Measurements from ENCODE around the gene FLNB. TPM values are rescaled to one million over a fixed set of nuclear protein-coding genes. Genes with fewer than 3 reads are reported as not detected.

Gene FLNB
- polyA plus RNA-seq, 4 donors: 162 to 186 (median 171) TPM

DNA sequence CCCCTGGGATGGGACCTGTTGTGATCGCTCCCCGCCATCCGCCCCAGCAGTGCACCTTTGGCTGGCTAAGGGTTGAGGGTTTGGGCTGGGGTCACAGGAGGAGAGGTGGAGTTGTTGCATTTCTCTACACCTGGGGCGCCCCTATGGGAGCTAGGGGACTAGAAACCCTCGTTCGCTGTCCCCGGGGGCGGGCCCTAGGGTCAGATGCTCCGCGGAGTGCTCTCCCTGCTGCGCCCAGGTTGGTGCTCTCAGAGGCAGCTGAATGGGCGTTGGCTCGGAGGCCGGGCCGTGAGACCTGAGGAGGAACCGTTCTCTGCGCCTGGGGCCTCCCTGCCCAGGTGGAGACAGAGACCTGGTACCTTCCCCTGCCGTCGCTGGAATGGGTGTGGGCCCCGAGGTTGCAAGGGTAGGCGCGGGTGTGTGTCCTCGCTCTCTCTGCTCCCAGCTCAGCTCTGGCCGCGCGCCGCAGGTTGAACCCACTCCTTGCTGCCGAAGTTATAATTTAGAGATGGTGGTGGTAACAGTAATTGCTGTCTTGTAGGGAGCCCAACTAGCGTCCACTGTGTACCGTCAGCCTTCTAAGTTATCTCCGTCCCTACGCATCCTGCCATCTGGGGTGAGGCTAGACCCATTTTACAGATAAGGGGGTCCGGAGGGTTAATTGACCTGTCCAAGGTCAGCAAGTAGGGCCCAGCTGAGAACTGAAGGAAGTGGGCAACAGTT lies 965 bp downstream of the FLNB start:
- DNase-seq (ENCODE audit: low read depth in 4 of 4, low spot score in 2 of 4): no peak

DNA sequence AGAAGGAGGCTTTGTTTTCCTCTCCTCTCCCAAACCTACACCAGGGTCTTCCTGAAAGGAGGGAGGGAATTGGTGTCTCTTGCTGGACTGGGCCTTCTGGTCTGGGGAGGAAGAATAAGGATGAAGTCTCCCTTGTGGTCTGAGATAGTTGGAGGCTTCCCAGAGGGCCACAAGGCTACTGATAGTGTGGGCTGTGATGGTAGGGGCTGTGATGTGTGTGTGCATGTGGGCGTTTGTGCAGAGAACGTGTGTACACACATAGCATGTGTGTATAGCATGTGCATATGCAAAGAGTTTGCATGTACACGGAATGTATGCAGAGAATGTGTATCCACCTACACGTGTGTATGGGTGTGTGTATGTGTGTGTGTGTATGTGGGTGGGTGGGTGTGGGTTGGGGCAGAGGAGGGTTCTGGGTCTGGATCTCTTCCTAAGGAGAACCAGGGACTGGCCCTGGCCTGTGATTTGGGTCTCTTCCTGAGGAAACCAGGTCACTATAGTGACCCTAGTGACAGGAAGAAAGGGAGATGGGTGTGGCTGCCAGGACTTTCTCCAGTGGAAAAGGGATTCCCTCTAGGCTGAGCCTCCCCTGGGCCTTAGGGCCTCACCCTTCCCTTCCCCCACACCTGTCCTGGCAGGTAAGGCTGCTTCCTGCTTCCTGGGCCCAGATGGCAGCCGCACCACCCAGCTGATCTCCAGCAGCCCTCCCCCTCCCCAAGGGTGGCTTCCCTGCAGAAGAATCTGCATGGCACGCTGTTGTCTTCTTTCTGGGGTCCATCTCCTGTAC lies 1.7 kb downstream of the FLNB start:
- DNase-seq (ENCODE audit: low read depth in 4 of 4, low spot score in 2 of 4): no peak

DNA sequence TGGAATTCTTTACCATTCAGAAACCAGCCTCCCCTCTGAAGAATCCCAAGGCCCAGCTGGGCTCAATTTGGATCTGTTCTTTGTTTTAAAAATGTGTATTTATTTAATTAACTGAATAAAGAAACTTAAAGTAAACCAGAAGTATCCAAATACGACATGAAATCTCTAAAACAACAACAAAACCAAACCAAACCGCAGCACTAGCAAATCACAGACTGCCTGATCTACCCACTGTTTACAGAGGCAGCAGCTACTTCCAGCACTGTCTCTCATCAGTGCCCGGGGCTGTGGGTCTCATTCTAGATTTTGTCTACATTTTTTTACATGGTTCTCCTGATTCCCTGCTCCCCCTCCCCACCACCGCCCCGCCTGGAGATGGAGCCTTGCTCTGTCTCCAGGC lies 2.3 kb downstream of the FLNB start:
- DNase-seq (ENCODE audit: low read depth in 4 of 4, low spot score in 2 of 4): no peak

DNA sequence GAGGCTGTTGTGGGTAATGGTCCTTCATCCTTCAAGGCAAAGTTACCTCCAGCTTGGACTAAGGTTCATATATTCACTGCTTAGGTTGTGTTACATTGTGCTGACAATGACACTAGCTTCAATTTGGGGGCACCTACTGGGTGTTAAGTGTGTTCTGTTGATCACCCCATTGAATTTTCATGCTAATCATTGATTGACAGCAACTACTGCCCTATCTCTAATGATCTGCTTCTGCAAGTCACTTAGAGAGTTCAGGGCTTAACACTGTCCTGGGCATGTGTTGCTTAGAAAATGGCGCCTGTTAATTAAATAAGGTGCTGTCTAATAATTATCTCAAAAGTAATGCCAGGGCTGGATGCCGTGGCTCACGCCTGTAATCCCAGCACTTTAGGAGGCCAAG lies 3.4 kb downstream of the FLNB start:
- DNase-seq (ENCODE audit: low read depth in 4 of 4, low spot score in 2 of 4): no peak

DNA sequence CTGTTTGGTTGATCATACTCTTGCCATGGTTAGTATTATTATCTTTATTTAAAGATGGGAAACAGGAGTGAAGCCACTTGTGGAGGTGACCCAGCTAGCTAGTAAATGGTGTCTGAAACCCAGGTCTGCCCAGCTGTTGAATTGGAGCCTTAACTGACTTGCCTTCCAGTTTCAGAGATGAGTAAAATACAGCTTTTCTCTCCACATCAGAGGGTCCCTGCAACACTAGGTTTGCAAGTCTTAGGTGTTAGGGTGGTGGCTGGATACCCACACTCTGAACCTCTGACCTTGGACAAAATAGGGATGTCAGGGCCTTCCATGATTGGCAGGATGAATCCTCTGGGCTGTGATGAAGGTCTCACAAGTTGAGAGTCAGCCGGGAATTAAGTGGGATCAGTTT lies 4.1 kb downstream of the FLNB start:
- DNase-seq (ENCODE audit: low read depth in 4 of 4, low spot score in 2 of 4): no peak

DNA sequence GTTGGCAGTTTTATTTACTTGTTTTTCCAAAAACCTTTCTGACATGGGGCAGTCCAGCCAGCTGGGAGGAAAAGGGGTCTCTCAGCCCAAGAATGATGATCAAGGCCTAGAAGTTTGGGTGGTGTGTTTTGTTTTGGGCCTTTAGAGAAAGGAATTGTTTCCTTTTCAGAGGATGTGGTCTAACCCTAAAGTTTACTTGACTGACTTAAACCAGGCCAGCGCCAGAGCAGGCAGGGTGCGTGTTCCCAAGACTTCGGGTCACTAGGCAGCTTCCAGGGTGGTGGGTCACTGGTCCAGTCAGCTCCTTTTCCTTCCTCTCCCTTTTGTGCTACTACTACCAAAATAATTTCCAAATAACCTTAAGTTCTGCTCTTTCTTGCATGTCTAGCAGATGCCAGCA lies 4.9 kb downstream of the FLNB start:
- DNase-seq (ENCODE audit: low read depth in 4 of 4, low spot score in 2 of 4): no peak

DNA sequence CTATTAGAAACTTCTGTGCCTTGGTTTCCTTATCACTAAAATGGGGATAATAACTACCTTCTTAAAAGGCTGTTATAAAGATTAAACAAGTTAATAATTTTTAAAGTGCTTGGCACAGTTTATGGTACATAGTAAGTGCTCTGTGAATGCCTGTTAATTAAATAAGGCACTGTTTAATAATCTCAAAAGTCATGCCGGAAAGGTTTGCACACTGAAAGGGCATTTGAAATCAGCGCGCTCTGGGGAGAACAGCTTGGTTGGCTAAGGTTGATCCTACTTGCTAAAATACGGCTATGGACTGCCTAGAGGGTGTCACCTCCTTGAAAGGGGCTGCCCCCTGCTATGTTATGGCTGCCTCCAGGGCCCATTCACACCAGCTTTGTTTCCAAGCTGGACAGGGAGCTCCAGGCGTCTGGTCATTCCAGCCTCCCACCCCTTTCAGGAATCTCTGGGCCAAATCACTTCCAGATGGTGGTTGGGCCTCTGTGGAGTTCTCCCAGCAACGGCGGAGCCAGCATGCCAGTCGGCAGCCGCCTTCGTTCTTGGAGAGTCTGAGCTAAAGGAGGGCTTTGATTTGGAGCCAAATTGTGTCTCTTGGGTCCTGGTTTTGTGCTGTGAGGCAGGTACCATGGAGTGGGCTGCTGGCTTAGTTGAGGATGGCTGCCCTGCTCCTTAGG lies 5.9 kb downstream of the FLNB start:
- no peak for DNase-seq (ENCODE audit: low read depth in 4 of 4, low spot score in 2 of 4)

DNA sequence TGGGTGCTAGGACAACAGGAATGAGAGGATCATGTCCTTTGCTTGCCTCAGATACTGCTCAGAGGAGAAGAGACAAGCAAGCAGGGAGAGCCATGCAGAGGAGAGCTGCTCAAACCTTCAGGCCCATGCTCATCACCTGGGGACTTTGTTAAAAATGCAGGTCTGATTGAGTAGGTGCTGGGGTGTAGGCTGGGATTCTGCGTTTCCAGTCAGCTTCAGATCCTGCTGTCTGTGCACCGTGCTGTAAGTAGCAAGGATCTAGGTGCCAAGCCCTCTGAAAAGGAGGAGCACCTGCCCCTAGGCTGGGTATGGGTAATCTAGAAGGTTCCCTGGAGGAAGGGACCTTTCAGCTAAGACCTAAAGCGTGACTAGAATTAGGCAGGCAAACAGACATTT lies 7.3 kb downstream of the FLNB start:
- no peak for DNase-seq (ENCODE audit: low read depth in 4 of 4, low spot score in 2 of 4)

DNA sequence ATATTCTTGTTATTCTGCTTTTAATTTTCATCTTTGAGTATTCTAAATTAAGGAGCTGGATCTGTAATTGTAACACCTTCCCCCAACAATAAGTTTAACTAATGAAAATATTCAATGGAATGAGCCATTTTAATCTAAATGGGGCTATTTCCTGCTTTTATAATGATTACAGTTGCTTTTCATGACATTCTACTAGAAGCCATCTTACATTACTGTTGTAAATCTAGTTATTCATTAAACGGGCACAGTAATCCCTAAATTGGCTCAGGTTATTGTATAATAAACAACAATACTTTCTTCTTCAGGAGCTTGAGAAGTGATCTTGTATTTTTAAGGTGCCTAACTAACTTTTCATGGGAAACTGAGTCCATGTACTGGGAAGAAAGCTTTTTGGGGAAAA lies 8.5 kb downstream of the FLNB start:
- no peak for DNase-seq (ENCODE audit: low read depth in 4 of 4, low spot score in 2 of 4)

DNA sequence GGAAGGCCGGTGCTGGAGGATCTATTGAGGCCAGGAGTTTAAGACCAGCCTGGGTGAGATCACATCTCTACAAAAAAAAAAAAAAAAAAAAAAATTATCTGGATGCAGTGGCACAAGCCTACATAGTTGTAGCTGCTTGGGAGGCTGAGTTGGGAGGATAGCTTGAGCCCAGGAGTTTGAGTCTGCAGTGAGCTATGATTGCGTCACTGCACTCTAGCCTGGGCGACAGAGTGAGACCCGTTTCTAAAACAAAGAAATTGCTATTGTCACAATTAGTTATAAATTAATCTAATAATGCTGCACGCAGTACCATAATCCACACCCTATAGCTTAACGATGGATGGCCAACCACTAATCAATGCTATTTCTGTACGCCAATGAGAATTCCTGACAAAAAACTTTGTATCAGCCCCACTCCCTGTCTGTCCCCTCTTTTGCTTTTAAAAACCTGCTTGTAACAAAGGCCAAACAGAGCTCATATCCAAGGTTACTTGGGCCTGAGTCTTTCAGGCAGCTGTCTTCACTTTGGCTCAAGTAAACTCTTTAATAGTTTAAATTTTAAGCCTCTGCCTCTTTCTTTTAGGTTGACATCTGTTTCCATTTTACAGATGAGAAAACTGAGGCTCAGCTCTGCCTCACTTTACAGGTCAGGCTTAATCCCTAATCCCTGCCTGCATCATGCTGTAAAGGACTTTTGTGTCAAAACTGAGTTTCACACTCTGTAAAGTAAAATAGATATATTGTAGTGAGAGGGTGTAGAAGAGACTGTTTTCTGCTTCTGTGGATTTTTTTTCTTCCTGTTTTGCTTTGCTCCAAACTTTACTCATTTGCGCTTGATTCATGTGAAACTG lies 10.9 kb downstream of the FLNB start:
- DNase-seq (ENCODE audit: low read depth in 4 of 4, low spot score in 2 of 4): no peak

DNA sequence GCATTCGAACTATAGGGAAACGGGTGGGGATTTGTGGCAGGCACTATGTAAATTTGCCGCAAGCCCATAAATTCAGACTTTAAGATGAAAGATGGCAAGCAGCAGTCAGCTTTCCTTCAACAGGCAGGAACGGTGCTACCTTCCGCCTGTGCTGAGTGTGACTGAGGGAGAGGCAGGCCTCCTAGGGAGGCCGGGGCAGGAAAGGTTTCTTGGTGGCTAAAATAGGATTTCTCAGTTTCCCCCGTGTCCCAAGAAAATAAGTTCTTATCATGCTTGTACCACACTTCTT lies 12.5 kb downstream of the FLNB start:
- no peak for DNase-seq (ENCODE audit: low read depth in 4 of 4, low spot score in 2 of 4)

DNA sequence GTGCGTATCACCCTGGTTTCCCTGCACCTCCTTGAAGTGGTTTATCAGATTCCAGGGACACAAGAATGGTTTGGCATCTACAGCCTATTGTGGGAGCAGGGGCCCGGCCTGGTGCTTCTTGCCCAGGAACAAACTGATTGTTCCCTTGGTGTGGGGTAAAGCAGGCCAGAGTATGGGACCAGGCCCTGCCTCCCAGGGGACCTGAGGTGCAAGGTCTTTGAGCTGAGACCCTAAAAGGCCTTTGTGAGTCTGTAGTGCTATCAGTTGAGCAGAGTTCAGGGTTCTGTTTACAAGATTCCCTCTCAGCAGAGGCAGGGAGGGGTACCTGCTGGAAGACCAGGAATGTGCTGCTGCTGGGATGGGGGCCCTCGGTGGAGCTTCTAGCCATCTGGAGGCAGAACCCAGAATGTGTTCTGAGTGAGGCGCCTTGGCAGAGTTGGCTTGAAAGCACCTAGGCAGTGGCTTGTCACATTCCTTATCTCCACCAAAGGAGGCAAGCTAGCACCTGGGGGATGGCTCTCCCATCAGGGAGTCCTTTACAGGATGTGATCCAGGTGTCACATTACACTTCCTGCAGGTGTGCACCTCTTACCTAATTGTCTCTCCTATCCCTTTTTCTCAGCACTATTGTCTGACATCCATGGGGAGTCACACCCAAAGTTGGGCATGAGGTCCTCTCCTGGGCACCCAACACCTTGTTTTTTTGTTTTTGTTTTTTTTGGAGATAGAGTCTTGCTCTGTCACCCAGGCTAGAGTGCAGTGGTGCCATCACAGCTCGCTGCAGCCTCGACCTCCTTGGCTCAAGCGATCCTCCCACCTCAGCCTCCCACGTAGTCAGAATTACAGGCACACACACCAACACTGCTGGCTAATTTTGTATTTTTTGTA lies 13.1 kb downstream of the FLNB start:
- DNase-seq (ENCODE audit: low read depth in 4 of 4, low spot score in 2 of 4): no peak

DNA sequence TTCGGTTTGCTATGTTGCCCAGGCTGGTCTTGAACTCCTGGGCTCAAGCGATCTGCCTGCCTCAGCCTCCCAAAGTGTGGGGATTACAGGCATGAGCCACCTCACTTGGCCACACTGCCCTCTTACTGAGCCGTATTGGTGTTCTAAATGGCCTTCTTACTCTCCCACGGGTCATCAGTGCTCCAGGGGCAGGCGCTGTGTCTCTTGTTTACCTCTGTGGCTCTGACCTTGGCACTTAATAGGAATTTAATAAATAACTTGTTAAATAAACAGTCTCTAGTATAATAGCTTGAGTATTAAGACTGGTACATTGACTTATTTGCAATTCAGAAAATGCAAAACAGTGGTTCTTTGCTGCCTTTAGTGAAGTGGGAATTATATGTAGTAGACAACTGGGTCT lies 13.7 kb downstream of the FLNB start:
- no peak for DNase-seq (ENCODE audit: low read depth in 4 of 4, low spot score in 2 of 4)

DNA sequence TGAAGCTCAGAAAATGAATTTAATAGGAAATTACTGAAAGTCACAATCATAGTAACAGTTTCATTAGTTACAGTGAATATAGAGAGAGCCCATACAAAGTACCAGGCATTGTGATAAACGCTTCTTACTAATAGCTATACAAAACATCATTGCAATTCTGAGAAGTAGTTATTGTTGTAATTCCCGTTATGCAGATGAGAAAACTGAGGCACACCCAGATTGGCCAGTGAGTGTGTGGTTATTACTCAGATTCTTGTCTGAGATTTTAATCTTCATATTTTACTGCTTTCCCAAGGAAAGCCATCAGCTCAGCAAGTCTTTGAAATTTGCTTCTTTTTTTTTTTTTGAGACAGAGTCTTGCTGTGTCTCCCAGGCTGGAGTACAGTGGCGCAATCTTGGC lies 14.3 kb downstream of the FLNB start:
- DNase-seq (ENCODE audit: low read depth in 4 of 4, low spot score in 2 of 4): no peak

DNA sequence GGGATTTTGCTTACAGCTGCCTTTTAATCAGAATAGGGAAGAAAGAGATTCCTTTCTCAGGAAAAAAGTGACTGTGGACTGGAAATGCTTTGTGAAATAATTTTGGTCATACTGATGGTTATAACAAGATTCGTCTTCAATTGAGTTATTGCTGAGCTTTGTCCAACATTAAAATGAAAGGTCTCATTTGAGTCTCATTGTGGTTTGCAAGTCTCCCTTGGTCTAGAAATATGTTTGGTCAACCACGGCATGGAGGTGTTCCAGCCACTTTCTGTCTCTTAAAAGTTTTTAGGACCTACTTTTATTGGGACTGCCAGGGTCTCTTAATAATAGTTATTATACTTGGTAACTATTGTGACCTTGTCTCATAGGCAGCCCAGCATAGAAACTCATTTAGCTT lies 15.3 kb downstream of the FLNB start:
- DNase-seq (ENCODE audit: low read depth in 4 of 4, low spot score in 2 of 4): no peak

DNA sequence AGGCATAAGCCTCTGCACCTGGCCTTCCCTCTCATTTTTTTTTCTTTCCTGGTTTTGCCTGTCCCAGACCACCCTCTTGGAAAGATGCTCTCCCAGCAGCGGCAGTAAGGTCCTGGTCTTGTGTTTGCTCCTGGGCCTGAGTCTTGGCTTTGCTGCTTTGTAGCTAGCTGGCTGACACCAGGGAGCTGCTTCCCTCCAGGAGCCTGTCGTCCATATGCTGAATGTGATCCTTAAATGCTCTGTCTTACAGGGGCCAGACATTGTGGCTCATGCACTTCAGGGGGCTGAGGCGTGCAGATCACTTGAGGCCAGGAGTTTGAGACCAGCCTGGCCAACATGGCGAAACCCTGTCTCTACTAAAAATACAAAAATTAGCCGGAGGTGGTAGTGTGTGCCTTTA lies 17.2 kb downstream of the FLNB start:
- no peak for DNase-seq (ENCODE audit: low read depth in 4 of 4, low spot score in 2 of 4)

DNA sequence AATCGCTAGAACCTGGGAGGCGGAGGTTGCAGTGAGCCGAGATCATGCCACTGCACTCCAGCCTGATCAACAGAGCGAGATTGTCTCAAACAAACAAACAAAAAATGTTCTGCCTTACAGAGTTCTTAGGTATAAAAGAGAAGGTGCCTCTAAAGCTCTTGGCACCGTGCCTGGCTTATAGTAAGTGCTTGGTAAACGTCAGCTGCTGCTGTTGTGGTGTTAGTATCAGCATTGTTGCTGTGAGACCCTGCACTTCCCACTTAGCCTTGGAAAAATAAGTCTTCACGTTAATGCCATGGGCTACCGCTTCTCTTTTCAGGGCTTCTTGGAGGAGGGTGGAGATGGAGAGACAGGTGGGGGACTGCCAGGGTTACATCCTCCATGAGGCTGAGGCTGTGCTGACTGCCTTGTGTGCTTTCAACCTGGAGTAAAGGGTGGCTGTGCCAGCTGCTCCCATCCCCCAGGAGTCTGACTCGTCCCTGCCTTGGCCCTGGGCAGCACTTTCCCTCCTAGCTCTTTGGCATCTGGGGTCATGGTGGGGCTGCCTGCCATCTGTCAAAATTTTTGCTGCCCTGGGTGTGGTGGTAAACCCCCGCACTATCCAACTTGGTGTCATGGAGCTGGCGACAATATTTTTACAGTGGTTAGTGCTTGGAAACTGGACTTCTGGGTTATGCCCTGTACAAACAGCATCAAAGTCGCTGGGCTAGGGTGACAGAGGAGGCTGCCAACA lies 17.8 kb downstream of the FLNB start:
- DNase-seq (ENCODE audit: low read depth in 4 of 4, low spot score in 2 of 4): no peak

DNA sequence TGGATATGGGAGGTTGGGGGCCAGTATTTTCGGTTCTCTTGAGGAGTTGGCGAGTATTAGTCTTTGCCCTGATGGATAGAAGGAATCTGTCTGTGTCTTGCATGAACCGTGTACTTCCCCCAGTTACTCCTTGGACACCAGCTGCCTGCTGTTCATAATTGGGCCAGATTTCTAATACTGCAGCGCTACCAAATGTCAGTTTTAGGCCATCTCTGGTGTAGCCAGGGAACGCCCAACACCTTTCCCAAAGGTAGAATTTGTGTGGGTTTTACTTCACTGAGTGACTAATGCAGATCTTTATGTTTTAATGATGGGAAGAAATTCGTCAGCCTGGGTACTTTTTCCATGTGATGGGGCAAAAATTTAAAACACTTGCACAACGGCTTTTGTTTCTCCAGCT lies 18.4 kb downstream of the FLNB start:
- DNase-seq (ENCODE audit: low read depth in 4 of 4, low spot score in 2 of 4): no peak

DNA sequence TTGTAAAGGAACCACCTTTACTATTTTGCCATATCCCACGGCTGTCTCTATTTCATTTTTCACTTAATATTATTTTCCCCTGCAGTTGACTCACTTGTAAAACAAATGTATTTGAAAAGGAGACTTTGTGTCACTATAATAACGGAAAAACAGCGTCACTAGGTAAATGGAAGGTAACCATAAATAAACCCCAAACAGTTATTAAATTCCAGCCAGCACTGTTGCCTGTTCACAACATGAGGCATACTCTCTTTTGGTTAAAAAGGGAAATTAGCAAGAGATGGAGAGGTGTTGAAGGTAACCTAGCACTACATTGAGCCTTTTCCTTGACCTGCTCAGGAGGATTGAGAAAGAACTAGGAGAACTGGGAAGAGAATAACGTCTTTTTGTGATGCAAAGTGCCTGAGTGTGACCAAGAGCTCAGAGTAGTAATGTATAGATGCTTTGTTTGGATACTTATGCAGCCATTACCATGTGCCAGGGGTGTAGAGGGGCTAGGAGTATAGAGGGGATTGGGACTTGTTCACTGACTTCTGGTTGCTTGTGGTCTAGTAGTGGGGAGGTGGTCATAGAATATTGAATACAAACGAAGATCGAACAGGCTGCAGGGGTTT lies 19.6 kb downstream of the FLNB start:
- DNase-seq (ENCODE audit: low read depth in 4 of 4, low spot score in 2 of 4): no peak
